HepG2 (cell line): Measurements from ENCODE around the gene KRABD2.

Experiments used
- ARNT2 ChIP-seq: sonication (generic); formaldehyde crosslinking; IDR thresholded peaks from 2 replicates; pipeline ENCODE4 v1.8.0; 2022; ENCODE audit warnings: mild to moderate bottlenecking, low read depth, missing genetic modification reagents, moderate library complexity
- IRF2 ChIP-seq: IDR thresholded peaks from 2 replicates; pipeline ENCODE4 v1.6.1; 2018; ENCODE audit warnings: missing genetic modification reagents, missing compliant biosample characterization
- NCOA2 ChIP-seq: sonication (generic); formaldehyde crosslinking; IDR thresholded peaks from 2 replicates; pipeline ENCODE4 v1.8.0; 2022; ENCODE audit warnings: inconsistent platforms
- NFIB ChIP-seq: sonication (generic); formaldehyde crosslinking; IDR thresholded peaks from 2 replicates; pipeline ENCODE4 v1.9.0; 2021; ENCODE audit warnings: missing genetic modification reagents, mild to moderate bottlenecking, borderline replicate concordance
- NR3C1 ChIP-seq: sonication (generic); formaldehyde crosslinking; IDR thresholded peaks from 2 replicates; pipeline ENCODE4 v1.4.0; 2020; ENCODE audit warnings: missing genetic modification reagents
- PAWR ChIP-seq: sonication (generic); formaldehyde crosslinking; IDR thresholded peaks from 2 replicates; pipeline ENCODE4 v1.4.0; 2020; ENCODE audit warnings: missing genetic modification reagents, mild to moderate bottlenecking, borderline replicate concordance
- PHF5A ChIP-seq: IDR thresholded peaks from one replicate; pipeline ENCODE4 v1.6.1; 2018; ENCODE audit warnings: low read depth, missing genetic modification reagents; ENCODE audit not compliant: unreplicated experiment
- POLR2A ChIP-seq, 2 experiments: IDR thresholded peaks; 2 replicates each; pipeline ENCODE4 v1.6.1; 2011; ENCODE audit warnings: low read depth in 2 of 2, low read length in 2 of 2, mild to moderate bottlenecking in 1 of 2, moderate library complexity in 1 of 2; ENCODE audit not compliant: insufficient read depth in 1 of 2
- POLR2G ChIP-seq: fragments of 200-400 bp; formaldehyde crosslinking; IDR thresholded peaks from 2 replicates; pipeline ENCODE4 v1.6.1; 2018; ENCODE audit warnings: mild to moderate bottlenecking, low read depth, low read length, moderate library complexity
- PRMT3 ChIP-seq: sonication (generic); formaldehyde crosslinking; IDR thresholded peaks from 2 replicates; pipeline ENCODE4 v1.8.1; 2022; ENCODE audit warnings: low read depth, mild to moderate bottlenecking, moderate library complexity, missing genetic modification reagents, borderline replicate concordance
- RELA ChIP-seq: sonication (generic); formaldehyde crosslinking; IDR thresholded peaks from 2 replicates; pipeline ENCODE4 v1.4.0; 2020; ENCODE audit warnings: missing genetic modification reagents
- TARDBP ChIP-seq: sonication (generic); formaldehyde crosslinking; IDR thresholded peaks from 2 replicates; pipeline ENCODE4 v1.8.0; 2022; ENCODE audit warnings: mild to moderate bottlenecking, missing genetic modification reagents
- ZNF766 ChIP-seq: sonication (generic); formaldehyde crosslinking; IDR thresholded peaks from 2 replicates; pipeline ENCODE4 v1.5.0; 2020; ENCODE audit warnings: missing genetic modification reagents, borderline replicate concordance
- ZNF790 ChIP-seq: sonication (generic); formaldehyde crosslinking; IDR thresholded peaks from 2 replicates; pipeline ENCODE4 v1.8.0; 2022; ENCODE audit warnings: missing genetic modification reagents, mild to moderate bottlenecking, borderline replicate concordance
- TF ChIP-seq, protein P1 (sequence below): sonication (generic); formaldehyde crosslinking; IDR thresholded peaks from 2 replicates; pipeline ENCODE4 v1.4.0; 2020; ENCODE audit warnings: missing genetic modification reagents
- TF ChIP-seq, protein P2 (sequence below): sonication (generic); formaldehyde crosslinking; IDR thresholded peaks from 2 replicates; pipeline ENCODE4 v1.4.0; 2020; ENCODE audit warnings: missing genetic modification reagents, mild to moderate bottlenecking, borderline replicate concordance
- TF ChIP-seq, protein P3 (sequence below): IDR thresholded peaks from 2 replicates; pipeline ENCODE4 v1.6.1; 2016; ENCODE audit warnings: mild to moderate bottlenecking, missing biosample characterization, missing genetic modification reagents
- TF ChIP-seq, protein P4 (sequence below): sonication (generic); formaldehyde crosslinking; IDR thresholded peaks from 2 replicates; pipeline ENCODE4 v1.8.1; 2023; ENCODE audit warnings: mild to moderate bottlenecking, moderate library complexity, missing genetic modification reagents
- TF ChIP-seq, protein P5 (sequence below): sonication (generic); formaldehyde crosslinking; IDR thresholded peaks from 2 replicates; pipeline ENCODE4 v1.4.0; 2020; ENCODE audit warnings: mild to moderate bottlenecking, missing genetic modification reagents

The KRABD2 gene

DNA sequence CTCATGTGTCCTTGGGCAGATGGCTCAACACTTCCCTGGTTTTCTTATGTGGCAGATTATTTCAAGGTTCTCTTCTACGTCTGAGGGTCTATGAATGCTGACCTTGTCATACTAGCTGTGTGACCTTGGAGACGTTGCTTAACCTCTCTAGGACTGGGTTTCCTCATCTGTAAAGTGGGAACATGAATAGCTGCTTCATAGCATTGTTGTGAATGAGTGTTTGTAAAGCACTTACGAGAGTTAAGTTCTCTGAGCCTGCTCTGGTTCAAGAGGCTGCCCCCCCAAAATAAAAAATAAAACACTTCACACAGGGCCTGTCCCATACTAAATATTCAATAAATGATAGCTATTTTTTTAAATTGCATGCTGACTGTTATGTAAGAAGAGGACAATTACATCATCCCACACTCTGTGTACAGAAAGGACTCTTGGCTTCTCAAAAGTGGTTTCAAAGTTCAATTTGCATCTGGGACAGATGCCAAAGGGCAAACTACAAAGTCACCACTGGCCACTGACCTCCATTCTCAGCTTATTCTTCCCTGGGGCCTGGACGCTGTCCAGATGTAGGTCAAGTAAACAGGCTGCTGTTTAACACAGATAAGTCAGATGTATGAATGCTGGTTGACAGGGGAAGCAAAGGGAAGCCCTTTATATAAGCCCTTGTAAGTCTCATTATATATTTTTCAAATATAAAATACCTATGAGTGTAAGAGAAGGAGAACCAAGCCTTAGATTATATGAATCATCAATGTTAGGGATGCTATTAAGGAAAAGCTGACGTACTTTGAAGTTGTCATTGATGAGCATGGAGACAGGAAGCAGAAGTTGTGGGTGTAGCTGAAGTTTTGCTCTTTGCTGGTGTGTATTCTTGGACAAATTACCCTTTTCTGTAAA lies 43.8 kb upstream of the KRABD2 start (continued):
- TF ChIP-seq, protein P1, sequence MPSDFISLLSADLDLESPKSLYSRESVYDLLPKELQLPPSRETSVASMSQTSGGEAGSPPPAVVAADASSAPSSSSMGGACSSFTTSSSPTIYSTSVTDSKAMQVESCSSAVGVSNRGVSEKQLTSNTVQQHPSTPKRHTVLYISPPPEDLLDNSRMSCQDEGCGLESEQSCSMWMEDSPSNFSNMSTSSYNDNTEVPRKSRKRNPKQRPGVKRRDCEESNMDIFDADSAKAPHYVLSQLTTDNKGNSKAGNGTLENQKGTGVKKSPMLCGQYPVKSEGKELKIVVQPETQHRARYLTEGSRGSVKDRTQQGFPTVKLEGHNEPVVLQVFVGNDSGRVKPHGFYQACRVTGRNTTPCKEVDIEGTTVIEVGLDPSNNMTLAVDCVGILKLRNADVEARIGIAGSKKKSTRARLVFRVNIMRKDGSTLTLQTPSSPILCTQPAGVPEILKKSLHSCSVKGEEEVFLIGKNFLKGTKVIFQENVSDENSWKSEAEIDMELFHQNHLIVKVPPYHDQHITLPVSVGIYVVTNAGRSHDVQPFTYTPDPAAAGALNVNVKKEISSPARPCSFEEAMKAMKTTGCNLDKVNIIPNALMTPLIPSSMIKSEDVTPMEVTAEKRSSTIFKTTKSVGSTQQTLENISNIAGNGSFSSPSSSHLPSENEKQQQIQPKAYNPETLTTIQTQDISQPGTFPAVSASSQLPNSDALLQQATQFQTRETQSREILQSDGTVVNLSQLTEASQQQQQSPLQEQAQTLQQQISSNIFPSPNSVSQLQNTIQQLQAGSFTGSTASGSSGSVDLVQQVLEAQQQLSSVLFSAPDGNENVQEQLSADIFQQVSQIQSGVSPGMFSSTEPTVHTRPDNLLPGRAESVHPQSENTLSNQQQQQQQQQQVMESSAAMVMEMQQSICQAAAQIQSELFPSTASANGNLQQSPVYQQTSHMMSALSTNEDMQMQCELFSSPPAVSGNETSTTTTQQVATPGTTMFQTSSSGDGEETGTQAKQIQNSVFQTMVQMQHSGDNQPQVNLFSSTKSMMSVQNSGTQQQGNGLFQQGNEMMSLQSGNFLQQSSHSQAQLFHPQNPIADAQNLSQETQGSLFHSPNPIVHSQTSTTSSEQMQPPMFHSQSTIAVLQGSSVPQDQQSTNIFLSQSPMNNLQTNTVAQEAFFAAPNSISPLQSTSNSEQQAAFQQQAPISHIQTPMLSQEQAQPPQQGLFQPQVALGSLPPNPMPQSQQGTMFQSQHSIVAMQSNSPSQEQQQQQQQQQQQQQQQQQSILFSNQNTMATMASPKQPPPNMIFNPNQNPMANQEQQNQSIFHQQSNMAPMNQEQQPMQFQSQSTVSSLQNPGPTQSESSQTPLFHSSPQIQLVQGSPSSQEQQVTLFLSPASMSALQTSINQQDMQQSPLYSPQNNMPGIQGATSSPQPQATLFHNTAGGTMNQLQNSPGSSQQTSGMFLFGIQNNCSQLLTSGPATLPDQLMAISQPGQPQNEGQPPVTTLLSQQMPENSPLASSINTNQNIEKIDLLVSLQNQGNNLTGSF: no peak
- TF ChIP-seq POLR2G (no peak), ARNT2 (CRISPR knock-in tag) (peak; percentile 27; the same call in 1 of the 2 replicates), PRMT3 (CRISPR knock-in tag) (no peak), ZNF766 (CRISPR knock-in tag) (no peak), TARDBP (CRISPR knock-in tag) (peak; percentile 94), NR3C1 (CRISPR knock-in tag) (no peak), PAWR (CRISPR knock-in tag) (no peak), ZNF790 (CRISPR knock-in tag) (no peak), IRF2 (CRISPR knock-in tag) (peak; percentile 89), PHF5A (CRISPR knock-in tag) (peak; percentile 83), POLR2A (IDR thresholded peaks at IDR 0.05; ENCODE audit: insufficient read depth in 1 of 2, low read depth in 2 of 2, low read length in 2 of 2) (no peak), RELA (CRISPR knock-in tag) (no peak), NCOA2 (CRISPR knock-in tag) (peak; percentile 96), NFIB (CRISPR knock-in tag) (no peak)
- TF ChIP-seq, protein P2, sequence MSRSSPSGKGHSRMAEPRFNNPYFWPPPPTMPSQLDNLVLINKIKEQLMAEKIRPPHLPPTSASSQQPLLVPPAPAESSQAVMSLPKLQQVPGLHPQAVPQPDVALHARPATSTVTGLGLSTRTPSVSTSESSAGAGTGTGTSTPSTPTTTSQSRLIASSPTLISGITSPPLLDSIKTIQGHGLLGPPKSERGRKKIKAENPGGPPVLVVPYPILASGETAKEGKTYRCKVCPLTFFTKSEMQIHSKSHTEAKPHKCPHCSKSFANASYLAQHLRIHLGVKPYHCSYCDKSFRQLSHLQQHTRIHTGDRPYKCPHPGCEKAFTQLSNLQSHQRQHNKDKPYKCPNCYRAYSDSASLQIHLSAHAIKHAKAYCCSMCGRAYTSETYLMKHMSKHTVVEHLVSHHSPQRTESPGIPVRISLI (CRISPR knock-in tag): peak; percentile 92
- TF ChIP-seq, protein P3, sequence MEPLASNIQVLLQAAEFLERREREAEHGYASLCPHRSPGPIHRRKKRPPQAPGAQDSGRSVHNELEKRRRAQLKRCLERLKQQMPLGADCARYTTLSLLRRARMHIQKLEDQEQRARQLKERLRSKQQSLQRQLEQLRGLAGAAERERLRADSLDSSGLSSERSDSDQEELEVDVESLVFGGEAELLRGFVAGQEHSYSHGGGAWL (CRISPR knock-in tag): no peak
- TF ChIP-seq, protein P4, sequence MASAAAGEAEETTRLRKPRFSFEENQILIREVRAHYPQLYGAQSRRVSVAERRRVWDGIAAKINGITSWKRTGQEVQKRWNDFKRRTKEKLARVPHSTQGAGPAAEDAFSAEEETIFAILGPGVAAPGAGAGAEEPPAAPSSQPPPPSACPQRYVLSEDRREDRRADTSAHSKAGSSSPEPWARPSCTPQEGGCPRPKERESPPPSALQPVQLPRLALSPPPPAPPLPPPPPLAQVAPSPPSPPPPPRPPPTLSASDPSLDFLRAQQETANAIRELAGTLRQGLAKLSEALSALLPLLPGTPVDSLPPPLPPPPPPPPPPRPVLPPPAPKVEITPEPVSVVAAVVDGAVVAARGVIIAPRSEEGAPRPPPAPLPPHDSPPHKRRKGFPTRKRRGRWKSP: no peak; the same call in 1 of the 2 replicates
- TF ChIP-seq, protein P5, sequence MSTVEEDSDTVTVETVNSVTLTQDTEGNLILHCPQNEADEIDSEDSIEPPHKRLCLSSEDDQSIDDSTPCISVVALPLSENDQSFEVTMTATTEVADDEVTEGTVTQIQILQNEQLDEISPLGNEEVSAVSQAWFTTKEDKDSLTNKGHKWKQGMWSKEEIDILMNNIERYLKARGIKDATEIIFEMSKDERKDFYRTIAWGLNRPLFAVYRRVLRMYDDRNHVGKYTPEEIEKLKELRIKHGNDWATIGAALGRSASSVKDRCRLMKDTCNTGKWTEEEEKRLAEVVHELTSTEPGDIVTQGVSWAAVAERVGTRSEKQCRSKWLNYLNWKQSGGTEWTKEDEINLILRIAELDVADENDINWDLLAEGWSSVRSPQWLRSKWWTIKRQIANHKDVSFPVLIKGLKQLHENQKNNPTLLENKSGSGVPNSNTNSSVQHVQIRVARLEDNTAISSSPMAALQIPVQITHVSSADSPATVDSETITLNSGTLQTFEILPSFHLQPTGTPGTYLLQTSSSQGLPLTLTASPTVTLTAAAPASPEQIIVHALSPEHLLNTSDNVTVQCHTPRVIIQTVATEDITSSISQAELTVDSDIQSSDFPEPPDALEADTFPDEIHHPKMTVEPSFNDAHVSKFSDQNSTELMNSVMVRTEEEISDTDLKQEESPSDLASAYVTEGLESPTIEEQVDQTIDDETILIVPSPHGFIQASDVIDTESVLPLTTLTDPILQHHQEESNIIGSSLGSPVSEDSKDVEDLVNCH (CRISPR knock-in tag): no peak
